Uterine smooth muscle cell (primary cell): Measurements from ENCODE around the gene HYOU1. TPM values are rescaled to one million over a fixed set of nuclear protein-coding genes. Genes with fewer than 3 reads are reported as not detected.

ENCODE experiments used
- total RNA-seq: library from RNA; depleted of rRNA; stranded (reverse); fragments of >200 nt; gene quantifications from 2 replicates; pipeline ENCODE4 v1.2.3, GENCODE V29; 2014

Gene HYOU1
- 205 and 414 TPM in 2 replicates for total RNA-seq

GRCh38 chr11:119057000-119057769, at the start of gene HYOU1:
HYOU1 (minus strand) TSS chr11:119057205; CDS start chr11:119056160, 1,045 bp downstream.

GRCh38 chr11:119101759-119102423, 44.9 kb upstream of the HYOU1 start, which contains the start of gene DPAGT1:
DPAGT1 (minus strand) TSS chr11:119101853; CDS start chr11:119101655, 198 bp downstream.

GRCh38 chr11:119084663-119085436, 27.8 kb upstream of the HYOU1 start, which contains the start of gene HMBS:
HMBS (plus strand) TSS chr11:119084881; CDS start chr11:119085034, 153 bp downstream.

GRCh38 chr11:119067371-119068222, 10.6 kb upstream of the HYOU1 start, which contains the start of gene VPS11:
VPS11 (plus strand) TSS chr11:119067818; CDS start chr11:119067824, 6 bp downstream.

GRCh38 chr11:119030329-119031047, 26.5 kb downstream of the HYOU1 start, which contains the start of gene SLC37A4:
SLC37A4 (minus strand) TSS chr11:119030877.

GRCh38 chr11:119018074-119018938, 38.7 kb downstream of the HYOU1 start, which contains the start of the genes RPS25 and TRAPPC4:
RPS25 (minus strand) TSS chr11:119018343; CDS start chr11:119018284, 59 bp downstream.
TRAPPC4 (plus strand) TSS chr11:119018766; CDS start chr11:119018796, 30 bp downstream.

GRCh38 chr11:118997627-118998387, 59.2 kb downstream of the HYOU1 start, which contains the start of gene CENATAC:
CENATAC (plus strand) TSS chr11:118998138; CDS start chr11:118998198, 60 bp downstream.

Other genes with a start within 250 kb of the HYOU1 start
- gene CXCR5, start 173.3 kb downstream of the HYOU1 start, total RNA-seq, result not detected in 2 replicates
- 15.9 and 17.7 TPM in 2 replicates for gene BCL9L, start 131.3 kb downstream of the HYOU1 start, total RNA-seq
- gene UPK2, start 100.9 kb downstream of the HYOU1 start, total RNA-seq, result not detected in 2 replicates
- gene FOXR1, start 85.4 kb downstream of the HYOU1 start, total RNA-seq, result not detected in 2 replicates
- gene CENATAC, start 59.1 kb downstream of the HYOU1 start, total RNA-seq, result 30.7 and 39.7 TPM in 2 replicates
- gene RPS25, start 38.9 kb downstream of the HYOU1 start, total RNA-seq, result 898 and 970 TPM in 2 replicates
- gene TRAPPC4, start 38.4 kb downstream of the HYOU1 start, total RNA-seq, result 84.5 and 96.3 TPM in 2 replicates
- 13.7 and 14.7 TPM in 2 replicates for gene SLC37A4, start 26.3 kb downstream of the HYOU1 start, total RNA-seq
- gene VPS11, start 10.6 kb upstream of the HYOU1 start, total RNA-seq, result 30.1 and 31.1 TPM in 2 replicates
- gene HMBS, start 27.7 kb upstream of the HYOU1 start, total RNA-seq, result 16.0 and 22.8 TPM in 2 replicates
- gene DPAGT1, start 44.6 kb upstream of the HYOU1 start, total RNA-seq, result 15.3 and 28.6 TPM in 2 replicates
- 3.3 and 4.7 TPM in 2 replicates for gene C2CD2L, start 50.1 kb upstream of the HYOU1 start, total RNA-seq
- 12.4 and 17.2 TPM in 2 replicates for gene HINFP, start 64.4 kb upstream of the HYOU1 start, total RNA-seq
- gene ABCG4, start 91.8 kb upstream of the HYOU1 start, total RNA-seq, result under 0.01 and 0.12 TPM in 2 replicates
- 9.6 and 15.2 TPM in 2 replicates for gene NLRX1, start 111.5 kb upstream of the HYOU1 start, total RNA-seq
- not detected in 2 replicates for gene NHERF4, start 128.3 kb upstream of the HYOU1 start, total RNA-seq
- 11.0 and 11.4 TPM in 2 replicates for gene CBL, start 149.1 kb upstream of the HYOU1 start, total RNA-seq